GM12878 (cell line): ENCODE measurements around the gene SEC61A1. TPM values are rescaled to one million over a fixed set of nuclear protein-coding genes. Genes with fewer than 3 reads are reported as not detected.

Experiments
- ATAC-seq: fragments of 200-7000 bp; cut with Tn5 transposase; 3 replicates; pipeline ENCODE4 v1.9.1; 2020; ENCODE audit warnings: mild to moderate bottlenecking, moderate library complexity
- BruUV-seq: library from RNA; stranded (reverse); fragments of 400-500 nt; replicated peaks from 2 replicates; lab custom pipeline; 2021; lab: Mats Ljungman, UMichigan
- CTCF ChIA-PET: fragments of 300-600 bp; sonication (Branson Sonifier 250); formaldehyde crosslinking; extraction: SDS; loops from one replicate; lab custom pipeline; 2021; ENCODE audit warnings: inconsistent platforms; lab: Yijun Ruan, JAX
- POLR2A ChIA-PET: fragments of 350-600 bp; formaldehyde crosslinking; extraction: SDS; loops from one replicate; lab custom pipeline; 2021; ENCODE audit warnings: inconsistent platforms; lab: Charles Lee
- RAD21 ChIA-PET: fragments of 300-600 bp; sonication (Branson Sonifier 250); formaldehyde crosslinking; loops from one replicate; lab custom pipeline; 2023; ENCODE audit warnings: antibody characterized with exemption; ENCODE audit not compliant: unreplicated experiment; lab: Charles Lee
- SMC1A ChIA-PET: fragments of 300-600 bp; sonication (Branson Sonifier 250); formaldehyde crosslinking; loops from one replicate; lab custom pipeline; 2023; ENCODE audit not compliant: unreplicated experiment, uncharacterized antibody; lab: Charles Lee
- DNase-seq: peaks from one replicate; pipeline ENCODE4 v3.0.0-alpha.2; 2011; ENCODE audit warnings: low read depth, low spot score
- FAIRE-seq: peaks from 3 replicates; lab custom pipeline; 2011; peaks lifted over from hg19 to GRCh38; lab: Jason Lieb, UNC
- H2AFZ ChIP-seq: 2 replicates; pipeline ENCODE4 v1.6.0; 2011; ENCODE audit warnings: low read depth, low read length, control low read depth; ENCODE audit not compliant: control insufficient read depth
- H3K27ac ChIP-seq: 2 replicates; pipeline ENCODE4 v1.5.1; 2011; ENCODE audit warnings: control low read depth; ENCODE audit not compliant: control insufficient read depth, insufficient read depth
- H3K27me3 ChIP-seq, 2 experiments: replicated peaks in 1 of 2; 2 replicates each; pipeline versions ENCODE4 v1.6.0 to v1.6.1; 2011; ENCODE audit warnings: low read length in 1 of 2; ENCODE audit not compliant: control insufficient read depth in 2 of 2, insufficient read depth in 2 of 2
- H3K36me3 ChIP-seq, 2 experiments: 2 replicates each; pipeline ENCODE4 v1.5.1; 2011; ENCODE audit warnings: low read length in 1 of 2; ENCODE audit not compliant: control insufficient read depth in 2 of 2, insufficient read depth in 2 of 2
- H3K4me1 ChIP-seq: 2 replicates; pipeline ENCODE4 v1.6.1; 2011; ENCODE audit warnings: mild to moderate bottlenecking, low read length, moderate library complexity, mixed read lengths; ENCODE audit not compliant: control insufficient read depth, insufficient read depth
- H3K4me2 ChIP-seq: 2 replicates; pipeline ENCODE4 v1.6.0; 2011; ENCODE audit warnings: control low read depth; ENCODE audit not compliant: control insufficient read depth, insufficient read depth
- H3K4me3 ChIP-seq: fragments of 200-600 bp; sonication (generic); 2 replicates; pipeline ENCODE4 v1.5.1; 2016
- H3K79me2 ChIP-seq: 2 replicates; pipeline ENCODE4 v1.6.0; 2011; ENCODE audit warnings: low read length; ENCODE audit not compliant: control insufficient read depth, insufficient read depth
- H3K9ac ChIP-seq: 2 replicates; pipeline ENCODE4 v1.8.0; 2011; ENCODE audit warnings: low read length, control low read depth, mixed read lengths; ENCODE audit not compliant: control insufficient read depth, insufficient read depth
- H3K9me3 ChIP-seq: replicated peaks from 3 replicates; pipeline ENCODE4 v1.5.1; 2011; ENCODE audit warnings: mild to moderate bottlenecking, low read length; ENCODE audit not compliant: control insufficient read depth, insufficient read depth
- H4K20me1 ChIP-seq: 2 replicates; pipeline ENCODE4 v1.6.0; 2011; ENCODE audit not compliant: control insufficient read depth, insufficient read depth
- CHD1 ChIP-seq: IDR thresholded peaks from 2 replicates; pipeline ENCODE4 v1.6.1; 2012; ENCODE audit warnings: low read depth, low read length, improper control_type of control experiment
- EGR1 ChIP-seq, 2 experiments: IDR thresholded peaks; 1 replicate in 1 of 2; 2 replicates in 1 of 2; pipeline ENCODE4 v1.6.1; 2011 to 2012; ENCODE audit warnings: low read depth in 2 of 2, low read length in 2 of 2, borderline replicate concordance in 1 of 2, mild to moderate bottlenecking in 1 of 2, moderate library complexity in 1 of 2
- IKZF2 ChIP-seq, 2 experiments: fragments of 450-650 bp; IDR thresholded peaks; 2 replicates each; pipeline ENCODE4 v1.6.1; 2017; ENCODE audit warnings: mild to moderate bottlenecking in 2 of 2, moderate library complexity in 2 of 2
- NKRF ChIP-seq: fragments of 450-650 bp; conservative IDR thresholded peaks from 2 replicates; pipeline ENCODE4 v1.6.1; 2017; ENCODE audit warnings: mild to moderate bottlenecking, moderate library complexity
- NRF1 ChIP-seq: conservative IDR thresholded peaks from 2 replicates; pipeline ENCODE4 v1.6.1; 2011; ENCODE audit warnings: mild to moderate bottlenecking, low read depth, low read length, improper control_type of control experiment
- RFX5 ChIP-seq: IDR thresholded peaks from 2 replicates; pipeline ENCODE4 v1.6.1; 2011; ENCODE audit warnings: low read depth, low read length, improper control_type of control experiment
- SMARCA5 ChIP-seq: fragments of 450-650 bp; IDR thresholded peaks from 2 replicates; pipeline ENCODE4 v1.6.1; 2017; ENCODE audit warnings: mild to moderate bottlenecking
- TCF3 ChIP-seq: IDR thresholded peaks from 2 replicates; pipeline ENCODE4 v1.6.1; 2012; ENCODE audit warnings: low read depth, mild to moderate bottlenecking, low read length, borderline replicate concordance; ENCODE audit not compliant: insufficient read depth
- WRNIP1 ChIP-seq: IDR thresholded peaks from 2 replicates; pipeline ENCODE4 v1.6.1; 2011; ENCODE audit warnings: low read depth, low read length, improper control_type of control experiment, borderline replicate concordance
- WGBS: methylation state at CpG from one replicate; pipeline ENCODE4 v1.1.6; 2016; ENCODE audit warnings: low lambda C conversion rate; ENCODE audit not compliant: insufficient replicate concordance, insufficient coverage; ENCODE audit errors: missing lambda C conversion rate; 5-methylcytosine and 5-hydroxymethylcytosine counted together
- in situ Hi-C: fragments of 300-500 bp; cut with MboI; formaldehyde crosslinking; loops from 9 replicates; pipeline ENCODE4 v1.14.3; 2018; ENCODE audit warnings: mixed read lengths
- intact Hi-C: fragments of 100-400 bp; cut with micrococcal nuclease; formaldehyde crosslinking; loops from one replicate; pipeline ENCODE4 v1.14.2; 2022; ENCODE audit not compliant: unreplicated experiment
- polyA plus RNA-seq, 11 experiments: library from polyadenylated mRNA; depleted of rRNA in 4 of 11; unstranded in 6 of 11; stranded (reverse) in 5 of 11; fragments of >200 nt; fragmentation: Nextera tagmentation in 4 of 11; fragmentation: Illumina TruSeq in 1 of 11; extraction: Ambion mirVana in 4 of 11; extraction: Trizol in 1 of 11; gene quantifications; 1 replicate in 1 of 11; 2 replicates in 10 of 11; pipeline versions ENCODE4 v1.2.1 to v1.2.3, GENCODE V29; 2011 to 2016; ENCODE audit warnings: inconsistent platforms in 2 of 11, missing spikeins in 2 of 11, low read depth in 1 of 11
- total RNA-seq, 4 experiments: library from RNA; depleted of rRNA in 3 of 4; stranded (reverse); fragments of >200 nt in 3 of 4; fragmentation: Illumina TruSeq in 1 of 4; extraction: Trizol in 1 of 4; gene quantifications; 2 replicates each; pipeline versions ENCODE4 v1.2.1 to v1.2.3, GENCODE V29; 2013 to 2021

Gene SEC61A1
- total and polyA plus RNA-seq, 10 of the 15 experiments (the other 5 are each of a cell fraction or from before 2014, with no cell fraction given), result 5.2 to 265 (median 142) TPM

- in situ Hi-C loops (loop anchor here (10.0 to 25.0 kb wide), 2 partner anchors 403 to 521 kb away; partner anchors contain the start of gene GATA2), intact Hi-C loops (no loop called here)
- H3K4me3 ChIP-seq, result no peak overlapping the region
- H3K4me1 ChIP-seq, result no peaks in the 10 kb centered on the region
- H3K36me3 ChIP-seq, result peaks cover 15 to 20% of the 10 kb centered on the region in 2 experiments
- no peaks in the 10 kb centered on the region for H3K9me3 ChIP-seq
- H3K27me3 ChIP-seq, result no peaks in the 10 kb centered on the region
- H3K9ac ChIP-seq, result no peak overlapping the region
- no peak overlapping the region for H2AFZ ChIP-seq
- WGBS, result 96% methylated on average over 2 of the region's 2 CpGs
- ATAC-seq, result no peak
- RAD21 ChIA-PET, result no interaction called here
- H3K79me2 ChIP-seq, result no peaks in the 10 kb centered on the region
- no peak for FAIRE-seq
- POLR2A ChIA-PET, result no interaction called here
- DNase-seq, result no peak
- TF ChIP-seq NKRF (no peak), WRNIP1 (no peak), EGR1 (IDR thresholded peaks at IDR 0.05; ENCODE audit: borderline replicate concordance in 1 of 2, low read depth in 2 of 2, low read length in 2 of 2) (no peak), IKZF2 (IDR thresholded peaks at IDR 0.05) (no peak), TCF3 (no peak), NRF1 (no peak), RFX5 (no peak), CHD1 (no peak), SMARCA5 (no peak)
- no peak overlapping the region for H3K27ac ChIP-seq
- BruUV-seq, result no TSS peak
- CTCF ChIA-PET, result interaction anchor here (0.7 to 1.8 kb wide), 3 partner anchors 8 to 28 kb away, joined by 3 to 4 read pairs (median 3); no protein-coding TSS in a partner anchor
- no peaks in the 10 kb centered on the region; the same call in 1 of the 2 replicates for H4K20me1 ChIP-seq
- no peak overlapping the region for H3K4me2 ChIP-seq
- SMC1A ChIA-PET, result interaction anchor here (0.9 to 1.0 kb wide), 2 partner anchors 27 to 32 kb away, joined by 3 to 4 read pairs; partner anchors contain the start of gene RUVBL1
Observed at GRCh38 chr3:128091586-128091985, 39.3 kb downstream of the SEC61A1 start.
